Natural killer cell (primary cell): ENCODE data around the gene WASF2. TPM values are rescaled to one million over a fixed set of nuclear protein-coding genes. Genes with fewer than 3 reads are reported as not detected.

ENCODE experiments used
- ATAC-seq, 3 donors: fragments of 150-1000 bp in 2 of 3; fragments of 200-7000 bp in 1 of 3; cut with Tn5 transposase; 1 replicate in 1 of 3; 2 replicates in 2 of 3; pipeline ENCODE4 v1.10.0; 2021; ENCODE audit warnings: mild to moderate bottlenecking in 2 of 3, moderate library complexity in 2 of 3
- DNase-seq, 2 donors: peaks; one replicate each; pipeline versions ENCODE4 v3.0.0 to v3.0.0-alpha.2; 2013 to 2021; ENCODE audit warnings: mixed read lengths in 1 of 2
- H3K27ac ChIP-seq: one replicate; pipeline ENCODE4 v1.5.1; 2013; ENCODE audit warnings: mild to moderate bottlenecking, low read length
- H3K27me3 ChIP-seq: one replicate; pipeline ENCODE4 v1.6.1; 2013; ENCODE audit warnings: low read length; ENCODE audit not compliant: control insufficient read depth, insufficient read depth
- H3K36me3 ChIP-seq: one replicate; pipeline ENCODE4 v1.6.1; 2013; ENCODE audit warnings: low read length; ENCODE audit not compliant: control insufficient read depth, insufficient read depth
- H3K4me1 ChIP-seq: one replicate; pipeline ENCODE4 v1.6.1; 2013; ENCODE audit warnings: low read length; ENCODE audit not compliant: control insufficient read depth, insufficient read depth
- H3K4me3 ChIP-seq: one replicate; pipeline ENCODE4 v1.5.1; 2013; ENCODE audit warnings: low read length
- H3K9me3 ChIP-seq: one replicate; pipeline ENCODE4 v1.6.1; 2013; ENCODE audit warnings: low read length; ENCODE audit not compliant: control insufficient read depth, insufficient read depth
- H3K27ac Mint-ChIP-seq, 2 donors: one replicate each; pipeline ENCODE4 v1.8.0; 2022; ENCODE audit warnings: mild to moderate bottlenecking in 2 of 2, mixed read lengths in 2 of 2, moderate library complexity in 1 of 2
- H3K27me3 Mint-ChIP-seq, 2 donors: one replicate each; pipeline ENCODE4 v1.8.0; 2022; ENCODE audit warnings: low read depth in 2 of 2, mixed read lengths in 2 of 2
- H3K36me3 Mint-ChIP-seq: one replicate; pipeline ENCODE4 v1.8.0; 2022; ENCODE audit warnings: mixed read lengths
- H3K4me1 Mint-ChIP-seq, 2 donors: one replicate each; pipeline ENCODE4 v1.8.0; 2022; ENCODE audit warnings: mixed read lengths in 2 of 2
- H3K4me3 Mint-ChIP-seq: one replicate; pipeline ENCODE4 v1.8.0; 2022; ENCODE audit warnings: mild to moderate bottlenecking, moderate library complexity, mixed read lengths
- H3K9me3 Mint-ChIP-seq, 2 donors: one replicate each; pipeline ENCODE4 v1.8.0; 2022; ENCODE audit warnings: mixed read lengths in 2 of 2
- CTCF ChIP-seq: fragments of 200-600 bp; IDR thresholded peaks from one replicate; pipeline ENCODE4 v1.8.0; 2022; ENCODE audit warnings: antibody characterized with exemption
- WGBS: methylation state at CpG from one replicate; pipeline ENCODE4 v1.1.7; 2013; ENCODE audit warnings: missing lambda C conversion rate; ENCODE audit not compliant: insufficient coverage; 5-methylcytosine and 5-hydroxymethylcytosine counted together
- intact Hi-C: fragments of 100-400 bp; cut with micrococcal nuclease; formaldehyde crosslinking; loops from one replicate; pipeline ENCODE4 v1.14.2; 2022
- total RNA-seq, 4 donors: library from RNA; stranded (reverse); fragments of 120-200 nt in 1 of 4; gene quantifications; one replicate each; pipeline versions ENCODE4 v1.2.3 to v1.2.4, GENCODE V29; 2013 to 2022

Gene WASF2
- total RNA-seq, 3 donors from 2014 or later (not counting 1 experiment from before 2014, with no cell fraction given) = 137 to 153 (median 143) TPM

- H3K36me3 Mint-ChIP-seq = no peaks in the 10 kb centered on the region
- H3K4me1 ChIP-seq = peaks cover 23% of the 10 kb centered on the region
- no peaks in the 10 kb centered on the region for H3K9me3 ChIP-seq
- peaks cover 9 to 19% of the 10 kb centered on the region in 2 donors for H3K4me1 Mint-ChIP-seq
- 95% methylated on average over 1 of the region's 1 CpG for WGBS
- no peak for TF ChIP-seq CTCF
- DNase-seq (no peak), ATAC-seq (no peak)
- H3K36me3 ChIP-seq = no peaks in the 10 kb centered on the region
- peak overlapping the region; percentile 36 to 98 for H3K27ac Mint-ChIP-seq
- H3K4me3 Mint-ChIP-seq = no peak overlapping the region
- no peak overlapping the region for H3K27ac ChIP-seq
- intact Hi-C loops = loop anchor here (1.0 to 5.0 kb wide), 4 partner anchors 62 to 293 kb away; no protein-coding TSS in a partner anchor
- H3K4me3 ChIP-seq = no peak overlapping the region
- H3K27me3 ChIP-seq = no peaks in the 10 kb centered on the region
- H3K27me3 Mint-ChIP-seq = peaks cover 7 to 10% of the 10 kb centered on the region in 2 donors
- H3K9me3 Mint-ChIP-seq = no peaks in the 10 kb centered on the region
Measured at GRCh38 chr1:27394925-27395324, 95.0 kb downstream of the WASF2 start.

GRCh38 chr1:27394282-27394658, 95.7 kb downstream of the WASF2 start:
- H3K36me3 ChIP-seq = no peaks in the 10 kb centered on the region
- no peak for DNase-seq
- H3K27ac ChIP-seq = no peak overlapping the region
- 97% methylated on average over 9 of the region's 9 CpGs for WGBS
- H3K9me3 Mint-ChIP-seq = no peaks in the 10 kb centered on the region
- H3K4me1 Mint-ChIP-seq = peaks cover 9 to 19% of the 10 kb centered on the region in 2 donors
- H3K36me3 Mint-ChIP-seq = no peaks in the 10 kb centered on the region
- H3K9me3 ChIP-seq = no peaks in the 10 kb centered on the region
- peak overlapping the region; percentile 55 for H3K4me3 Mint-ChIP-seq
- no peaks in the 10 kb centered on the region for H3K27me3 ChIP-seq
- ATAC-seq = no peak
- H3K27ac Mint-ChIP-seq = peak overlapping the region in 1 of 2 donors; percentile 98
- H3K4me3 ChIP-seq = no peak overlapping the region
- H3K27me3 Mint-ChIP-seq = peaks cover 7 to 10% of the 10 kb centered on the region in 2 donors
- intact Hi-C loops = loop anchor here (2.0 kb wide), 2 partner anchors 61 to 269 kb away; no protein-coding TSS in a partner anchor
- H3K4me1 ChIP-seq = peaks cover 23% of the 10 kb centered on the region
- no peak for TF ChIP-seq CTCF

GRCh38 chr1:27393641-27394281, 96.2 kb downstream of the WASF2 start:
- 96% methylated on average over 18 of the region's 18 CpGs for WGBS
- peak overlapping the region; percentile 9 for H3K4me3 Mint-ChIP-seq
- H3K27me3 Mint-ChIP-seq = peaks cover 7 to 10% of the 10 kb centered on the region in 2 donors
- DNase-seq (no peak), ATAC-seq (no peak)
- no peaks in the 10 kb centered on the region for H3K36me3 Mint-ChIP-seq
- peaks cover 9 to 19% of the 10 kb centered on the region in 2 donors for H3K4me1 Mint-ChIP-seq
- no peaks in the 10 kb centered on the region for H3K9me3 Mint-ChIP-seq
- Histone ChIP-seq H3K27ac (no peak overlapping the region), H3K4me3 (no peak overlapping the region), H3K4me1 (peaks cover 23% of the 10 kb centered on the region), H3K27me3 (no peaks in the 10 kb centered on the region), H3K9me3 (no peaks in the 10 kb centered on the region), H3K36me3 (no peaks in the 10 kb centered on the region)
- TF ChIP-seq CTCF = no peak
- intact Hi-C loops = loop anchor here (2.0 kb wide), 2 partner anchors 61 to 269 kb away; no protein-coding TSS in a partner anchor
- peak overlapping the region in 1 of 2 donors; percentile 98 for H3K27ac Mint-ChIP-seq
